Nephron progenitor cell (in vitro differentiated cells): ENCODE results near the gene PUS10.

Source experiments
- DNase-seq: peaks from one replicate; pipeline ENCODE4 v3.0.0; 2021
- H3K27ac Mint-ChIP-seq: 2 replicates; pipeline ENCODE4 v1.8.0; 2021; ENCODE audit warnings: mild to moderate bottlenecking, moderate library complexity, mixed read lengths
- H3K27me3 Mint-ChIP-seq: 2 replicates; pipeline ENCODE4 v1.8.0; 2021; ENCODE audit warnings: mild to moderate bottlenecking, low read depth, mixed read lengths; ENCODE audit not compliant: poor library complexity
- H3K36me3 Mint-ChIP-seq: 2 replicates; pipeline ENCODE4 v1.8.0; 2021; ENCODE audit warnings: low read depth, mixed read lengths
- H3K4me1 Mint-ChIP-seq: 2 replicates; pipeline ENCODE4 v1.8.0; 2021; ENCODE audit warnings: mixed read lengths
- H3K4me3 Mint-ChIP-seq: 2 replicates; pipeline ENCODE4 v1.8.0; 2021; ENCODE audit warnings: mild to moderate bottlenecking, moderate library complexity, mixed read lengths
- H3K9me3 Mint-ChIP-seq: 2 replicates; pipeline ENCODE4 v1.8.0; 2021; ENCODE audit warnings: mild to moderate bottlenecking, moderate library complexity, mixed read lengths
- CTCF ChIP-seq: fragments of 200-600 bp; sonication (generic); IDR thresholded peaks from 2 replicates; pipeline ENCODE4 v1.5.0; 2021; ENCODE audit warnings: antibody characterized with exemption

Gene PUS10

GRCh38 chr2:60899892-60900249 is 118.2 kb downstream of the PUS10 start:
- no peak for DNase-seq
- no peaks in the 10 kb centered on the region for H3K4me1 Mint-ChIP-seq
- TF ChIP-seq CTCF = no peak
- H3K27ac Mint-ChIP-seq = no peak overlapping the region
- H3K9me3 Mint-ChIP-seq = no peaks in the 10 kb centered on the region
- no peak overlapping the region for H3K4me3 Mint-ChIP-seq
- H3K27me3 Mint-ChIP-seq = peaks cover 3% of the 10 kb centered on the region
- peaks cover 34% of the 10 kb centered on the region for H3K36me3 Mint-ChIP-seq

GRCh38 chr2:60899230-60899891 is 118.7 kb downstream of the PUS10 start:
- no peak for TF ChIP-seq CTCF
- Mint-ChIP-seq H3K27ac (no peak overlapping the region), H3K36me3 (peaks cover 38% of the 10 kb centered on the region), H3K4me1 (no peaks in the 10 kb centered on the region), H3K27me3 (peaks cover 3% of the 10 kb centered on the region), H3K4me3 (no peak overlapping the region), H3K9me3 (no peaks in the 10 kb centered on the region)
- DNase-seq = no peak

- no peak for DNase-seq
- no peaks in the 10 kb centered on the region for H3K9me3 Mint-ChIP-seq
- no peak overlapping the region for H3K27ac Mint-ChIP-seq
- H3K4me1 Mint-ChIP-seq = no peaks in the 10 kb centered on the region
- H3K36me3 Mint-ChIP-seq = peaks cover 44% of the 10 kb centered on the region
- no peak for TF ChIP-seq CTCF
- H3K4me3 Mint-ChIP-seq = no peak overlapping the region
- H3K27me3 Mint-ChIP-seq = peaks cover 3% of the 10 kb centered on the region
These were observed 119.5 kb downstream of the PUS10 start for GRCh38 chr2:60898567-60898966.
